Measurements from ENCODE around the gene PDE1C. TPM values are rescaled to one million over a fixed set of nuclear protein-coding genes. Genes with fewer than 3 reads are reported as not detected.
A peak's percentile ranks its signal among the peaks of the same experiment; 100 is the strongest.

PDE1C gene
- total and polyA plus RNA-seq, 9 donors = 3.8 to 8.7 (median 4.5) TPM

GRCh38 chr7:31906479-31907171 is 163.6 kb downstream of the PDE1C start:
- Histone ChIP-seq H3K36me3 (ENCODE audit: control insufficient read depth, insufficient read depth, low read length) (no peaks in the 10 kb centered on the region), H3K4me1 (ENCODE audit: control insufficient read depth, insufficient read depth, low read length) (no peaks in the 10 kb centered on the region), H3K9me3 (replicated peaks; ENCODE audit: control insufficient read depth, low read depth, low read length) (no peaks in the 10 kb centered on the region), H3K4me3 (ENCODE audit: low read length) (no peak overlapping the region), H3K27me3 (ENCODE audit: control insufficient read depth, insufficient read depth, low read length) (no peaks in the 10 kb centered on the region), H3K27ac (ENCODE audit: low read length) (no peak overlapping the region)
- DNase-seq = no peak
- 71% methylated on average over 5 of the region's 5 CpGs for WGBS (ENCODE audit: insufficient coverage)

DNA sequence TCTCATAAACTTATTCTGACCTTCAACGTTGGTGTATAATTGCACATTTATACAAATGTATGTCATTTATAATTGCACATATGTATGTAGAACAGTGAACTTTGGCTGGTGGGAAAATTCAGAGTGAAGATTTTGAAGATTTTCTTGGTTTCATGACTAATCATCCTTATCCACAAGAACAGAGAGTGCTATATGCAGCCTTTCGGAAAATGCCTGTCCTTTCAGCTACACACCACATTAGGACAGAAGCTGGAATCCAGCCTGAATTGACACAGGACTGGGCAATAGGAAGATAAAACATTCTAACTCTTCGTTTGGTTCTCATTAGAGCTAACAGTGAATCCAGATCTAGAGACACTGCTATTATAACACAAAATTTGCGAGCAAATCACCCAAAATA is 166.2 kb downstream of the PDE1C start:
- Histone ChIP-seq H3K27ac (ENCODE audit: low read length) (no peak overlapping the region), H3K27me3 (ENCODE audit: control insufficient read depth, insufficient read depth, low read length) (no peaks in the 10 kb centered on the region), H3K9me3 (replicated peaks; ENCODE audit: control insufficient read depth, low read depth, low read length) (no peaks in the 10 kb centered on the region), H3K36me3 (ENCODE audit: control insufficient read depth, insufficient read depth, low read length) (no peaks in the 10 kb centered on the region), H3K4me3 (ENCODE audit: low read length) (no peak overlapping the region), H3K4me1 (ENCODE audit: control insufficient read depth, insufficient read depth, low read length) (no peaks in the 10 kb centered on the region)
- WGBS (ENCODE audit: insufficient coverage) = no CpG with 5 or more reads among the region's 4 CpGs
- DNase-seq = no peak

- no peak overlapping the region for H3K27ac ChIP-seq (ENCODE audit: low read length)
- no CpG with 5 or more reads among the region's 14 CpGs for WGBS (ENCODE audit: insufficient coverage)
- no peaks in the 10 kb centered on the region for H3K4me1 ChIP-seq (ENCODE audit: control insufficient read depth, insufficient read depth, low read length)
These were observed 170.8 kb downstream of the PDE1C start for GRCh38 chr7:31899356-31899927.

GRCh38 chr7:31896925-31897324 is 173.3 kb downstream of the PDE1C start:
- Histone ChIP-seq H3K27ac (ENCODE audit: low read length) (no peak overlapping the region), H3K36me3 (ENCODE audit: control insufficient read depth, insufficient read depth, low read length) (no peaks in the 10 kb centered on the region), H3K4me1 (ENCODE audit: control insufficient read depth, insufficient read depth, low read length) (no peaks in the 10 kb centered on the region), H3K4me3 (ENCODE audit: low read length) (no peak overlapping the region), H3K9me3 (replicated peaks; ENCODE audit: control insufficient read depth, low read depth, low read length) (no peaks in the 10 kb centered on the region), H3K27me3 (ENCODE audit: control insufficient read depth, insufficient read depth, low read length) (no peaks in the 10 kb centered on the region)
- no peak for DNase-seq
- 16% methylated on average over 4 of the region's 6 CpGs for WGBS (ENCODE audit: insufficient coverage)

More at GRCh38 chr7:31899356-31899927, 170.8 kb downstream of the PDE1C start:
- DNase-seq = no peak
- Histone ChIP-seq H3K27me3 (ENCODE audit: control insufficient read depth, insufficient read depth, low read length) (no peaks in the 10 kb centered on the region), H3K4me3 (ENCODE audit: low read length) (no peak overlapping the region), H3K36me3 (ENCODE audit: control insufficient read depth, insufficient read depth, low read length) (no peaks in the 10 kb centered on the region), H3K9me3 (replicated peaks; ENCODE audit: control insufficient read depth, low read depth, low read length) (no peaks in the 10 kb centered on the region)

DNA sequence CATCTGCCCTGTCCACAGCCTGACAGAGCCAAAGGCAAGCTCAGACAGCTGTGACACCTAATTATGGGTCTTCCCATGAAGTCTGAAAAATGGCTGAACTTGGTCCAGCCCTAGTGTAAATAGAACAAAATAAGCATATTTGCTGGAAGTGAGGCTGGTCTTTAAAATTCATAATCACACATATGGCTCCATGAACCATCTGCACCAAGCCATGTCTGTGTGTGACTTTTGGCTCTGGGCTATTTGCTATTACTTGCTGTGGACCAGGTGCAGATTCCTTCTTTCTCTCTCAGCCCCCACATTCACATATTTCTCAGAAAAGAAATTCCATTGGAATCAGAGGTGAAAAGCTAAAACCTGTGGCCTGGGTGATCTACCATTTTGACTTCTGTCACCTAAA is 175.9 kb downstream of the PDE1C start:
- Histone ChIP-seq H3K36me3 (ENCODE audit: control insufficient read depth, insufficient read depth, low read length) (no peaks in the 10 kb centered on the region), H3K4me1 (ENCODE audit: control insufficient read depth, insufficient read depth, low read length) (no peaks in the 10 kb centered on the region), H3K27ac (ENCODE audit: low read length) (no peak overlapping the region), H3K27me3 (ENCODE audit: control insufficient read depth, insufficient read depth, low read length) (no peaks in the 10 kb centered on the region), H3K9me3 (replicated peaks; ENCODE audit: control insufficient read depth, low read depth, low read length) (no peaks in the 10 kb centered on the region), H3K4me3 (ENCODE audit: low read length) (no peak overlapping the region)
- DNase-seq = no peak

DNA sequence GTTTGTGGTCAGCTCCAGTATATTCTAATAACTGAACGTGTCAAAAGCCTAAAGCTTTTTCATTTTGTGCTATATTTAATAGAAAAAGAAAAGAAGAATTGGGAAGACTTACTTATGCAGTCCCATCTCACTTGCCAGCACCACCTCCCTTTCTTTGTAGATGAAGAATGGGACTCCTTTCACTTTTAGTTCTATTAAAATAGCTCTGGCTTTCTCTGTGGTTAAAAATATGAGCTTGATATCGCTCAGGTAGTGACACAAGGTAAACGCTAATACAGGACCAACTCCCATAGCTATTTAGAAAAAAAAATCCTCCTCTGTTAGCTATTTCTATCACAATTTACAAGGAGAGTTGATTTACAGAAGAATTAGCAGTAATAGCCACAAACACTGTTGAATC is 176.8 kb downstream of the PDE1C start:
- no peak for DNase-seq
- Histone ChIP-seq H3K27me3 (ENCODE audit: control insufficient read depth, insufficient read depth, low read length) (no peaks in the 10 kb centered on the region), H3K9me3 (replicated peaks; ENCODE audit: control insufficient read depth, low read depth, low read length) (no peaks in the 10 kb centered on the region), H3K4me1 (ENCODE audit: control insufficient read depth, insufficient read depth, low read length) (no peaks in the 10 kb centered on the region), H3K27ac (ENCODE audit: low read length) (no peak overlapping the region), H3K36me3 (ENCODE audit: control insufficient read depth, insufficient read depth, low read length) (no peaks in the 10 kb centered on the region), H3K4me3 (ENCODE audit: low read length) (no peak overlapping the region)
- no CpG with 5 or more reads among the region's 3 CpGs for WGBS (ENCODE audit: insufficient coverage)

GRCh38 chr7:31892099-31892829 is 177.9 kb downstream of the PDE1C start:
- WGBS (ENCODE audit: insufficient coverage) = 100% methylated on average over 1 of the region's 3 CpGs
- H3K4me1 ChIP-seq (ENCODE audit: control insufficient read depth, insufficient read depth, low read length) = no peaks in the 10 kb centered on the region
- H3K27ac ChIP-seq (ENCODE audit: low read length) = no peak overlapping the region

GRCh38 chr7:31890766-31891165 is 179.4 kb downstream of the PDE1C start:
- Histone ChIP-seq H3K4me1 (ENCODE audit: control insufficient read depth, insufficient read depth, low read length) (no peaks in the 10 kb centered on the region), H3K27ac (ENCODE audit: low read length) (peak overlapping the region; percentile 40)
- no CpG with 5 or more reads among the region's 3 CpGs for WGBS (ENCODE audit: insufficient coverage)

More at GRCh38 chr7:31892099-31892829, 177.9 kb downstream of the PDE1C start:
- H3K9me3 ChIP-seq (replicated peaks; ENCODE audit: control insufficient read depth, low read depth, low read length) = no peaks in the 10 kb centered on the region
- H3K27me3 ChIP-seq (ENCODE audit: control insufficient read depth, insufficient read depth, low read length) = no peaks in the 10 kb centered on the region
- no peaks in the 10 kb centered on the region for H3K36me3 ChIP-seq (ENCODE audit: control insufficient read depth, insufficient read depth, low read length)
- DNase-seq = no peak
- H3K4me3 ChIP-seq (ENCODE audit: low read length) = no peak overlapping the region

DNA sequence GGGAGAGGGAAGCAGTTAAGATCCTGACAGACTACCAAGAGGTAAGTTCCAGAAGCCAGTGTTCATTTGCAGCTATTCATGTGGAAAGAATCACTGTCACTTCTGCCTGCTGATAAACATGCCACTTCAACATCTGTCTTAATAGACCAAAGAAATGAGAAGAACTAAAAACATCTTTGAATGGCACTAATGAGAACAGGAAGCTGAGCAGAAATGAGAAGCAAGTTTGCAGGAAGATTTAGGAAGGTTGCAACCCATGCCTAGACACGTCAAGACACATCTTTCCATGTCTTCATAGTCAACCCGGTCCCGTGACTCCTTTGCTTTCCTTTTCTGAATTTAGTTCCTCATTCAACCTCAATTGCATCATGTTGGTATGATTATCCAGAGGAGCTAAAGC is 180.0 kb downstream of the PDE1C start:
- Histone ChIP-seq H3K4me1 (ENCODE audit: control insufficient read depth, insufficient read depth, low read length) (no peaks in the 10 kb centered on the region), H3K4me3 (ENCODE audit: low read length) (no peak overlapping the region), H3K9me3 (replicated peaks; ENCODE audit: control insufficient read depth, low read depth, low read length) (no peaks in the 10 kb centered on the region), H3K27ac (ENCODE audit: low read length) (peak overlapping the region; percentile 25), H3K36me3 (ENCODE audit: control insufficient read depth, insufficient read depth, low read length) (no peaks in the 10 kb centered on the region), H3K27me3 (ENCODE audit: control insufficient read depth, insufficient read depth, low read length) (no peaks in the 10 kb centered on the region)
- no CpG with 5 or more reads among the region's 3 CpGs for WGBS (ENCODE audit: insufficient coverage)
- peak; percentile 79 for DNase-seq

More at GRCh38 chr7:31890766-31891165, 179.4 kb downstream of the PDE1C start:
- no peak overlapping the region for H3K4me3 ChIP-seq (ENCODE audit: low read length)
- no peaks in the 10 kb centered on the region for H3K9me3 ChIP-seq (replicated peaks; ENCODE audit: control insufficient read depth, low read depth, low read length)
- H3K36me3 ChIP-seq (ENCODE audit: control insufficient read depth, insufficient read depth, low read length) = no peaks in the 10 kb centered on the region
- DNase-seq = peak; percentile 13
- no peaks in the 10 kb centered on the region for H3K27me3 ChIP-seq (ENCODE audit: control insufficient read depth, insufficient read depth, low read length)

DNA sequence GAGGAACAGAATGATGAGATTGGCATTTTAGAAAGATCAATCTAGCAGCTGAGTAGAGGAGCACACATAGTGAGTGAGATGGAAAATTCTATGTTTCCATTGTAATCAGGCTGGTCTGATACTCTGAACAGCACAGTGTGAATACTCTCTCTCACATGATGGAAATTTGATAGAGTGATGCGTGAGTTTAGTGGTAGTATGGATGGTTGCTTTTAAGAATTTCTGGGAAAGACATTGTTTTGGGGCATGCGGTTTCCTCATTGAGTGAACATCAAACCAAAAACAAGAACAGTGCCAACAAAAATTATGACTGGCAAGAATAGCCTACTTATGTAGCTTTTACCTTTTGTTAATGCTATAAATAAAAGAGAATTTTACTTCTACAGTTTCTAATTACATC is 183.2 kb downstream of the PDE1C start:
- H3K4me1 ChIP-seq (ENCODE audit: control insufficient read depth, insufficient read depth, low read length) = peaks cover 6% of the 10 kb centered on the region

More for the DNA sequence above, 183.2 kb downstream of the PDE1C start:
- H3K9me3 ChIP-seq (replicated peaks; ENCODE audit: control insufficient read depth, low read depth, low read length) = no peaks in the 10 kb centered on the region
- no CpG with 5 or more reads among the region's 2 CpGs for WGBS (ENCODE audit: insufficient coverage)
- H3K36me3 ChIP-seq (ENCODE audit: control insufficient read depth, insufficient read depth, low read length) = no peaks in the 10 kb centered on the region
- no peaks in the 10 kb centered on the region for H3K27me3 ChIP-seq (ENCODE audit: control insufficient read depth, insufficient read depth, low read length)
- H3K4me3 ChIP-seq (ENCODE audit: low read length) = no peak overlapping the region
- H3K27ac ChIP-seq (ENCODE audit: low read length) = no peak overlapping the region
- no peak for DNase-seq

Measured in muscle of leg (tissue), 11 donors.